ENCODE measurements around the gene SLC7A10.

- TF ChIP-seq CTCF (IDR thresholded peaks at IDR 0.05; ENCODE audit: poor library complexity, severe bottlenecking) (no peak), POLR2AphosphoS5 (IDR thresholded peaks at IDR 0.05) (no peak), EZH2 (IDR thresholded peaks at IDR 0.05; ENCODE audit: borderline replicate concordance, insufficient read depth, low read length, poor library complexity, severe bottlenecking) (no peak), RAD21 (conservative IDR thresholded peaks at IDR 0.05) (no peak), REST (IDR thresholded peaks at IDR 0.05; ENCODE audit: borderline replicate concordance) (no peak), EP300 (conservative IDR thresholded peaks at IDR 0.05; ENCODE audit: poor library complexity, severe bottlenecking) (no peak), SMC3 (conservative IDR thresholded peaks at IDR 0.05; ENCODE audit: poor library complexity) (no peak), TAF1 (IDR thresholded peaks at IDR 0.05; ENCODE audit: low read depth) (no peak)
Measured at GRCh38 chr19:33238481-33239149, 13.0 kb upstream of the SLC7A10 start.

Measured in neural cell (in vitro differentiated cells).